ENCODE results near the gene PPP1R9A.

- no peak for TF ChIP-seq BHLHE40 (IDR thresholded peaks at IDR 0.05; ENCODE audit: borderline replicate concordance)
- TF ChIP-seq TARDBP (IDR thresholded peaks at IDR 0.05) = no peak
- TF ChIP-seq FOXM1 (IDR thresholded peaks at IDR 0.05; ENCODE audit: borderline replicate concordance) = no peak
- TF ChIP-seq FOXA1 (IDR thresholded peaks at IDR 0.05) = no peak
- TF ChIP-seq ELF4 (IDR thresholded peaks at IDR 0.05) = no peak
- TF ChIP-seq ZNF384 (IDR thresholded peaks at IDR 0.05) = no peak
- no peak for TF ChIP-seq HDGF (IDR thresholded peaks at IDR 0.05; ENCODE audit: borderline replicate concordance)
- no peak for TF ChIP-seq SUZ12 (IDR thresholded peaks at IDR 0.05)
These were observed 9.9 kb upstream of the PPP1R9A start for GRCh38 chr7:94897541-94897940.

All from HEK293T (cell line).